Measurements from ENCODE around the gene OR5AP2. TPM values are rescaled to one million over a fixed set of nuclear protein-coding genes. Genes with fewer than 3 reads are reported as not detected.

OR5AP2 gene
- total and polyA plus RNA-seq, 9 of the 15 experiments (the other 6 are each of a cell fraction or from before 2014, with no cell fraction given): not detected

DNA sequence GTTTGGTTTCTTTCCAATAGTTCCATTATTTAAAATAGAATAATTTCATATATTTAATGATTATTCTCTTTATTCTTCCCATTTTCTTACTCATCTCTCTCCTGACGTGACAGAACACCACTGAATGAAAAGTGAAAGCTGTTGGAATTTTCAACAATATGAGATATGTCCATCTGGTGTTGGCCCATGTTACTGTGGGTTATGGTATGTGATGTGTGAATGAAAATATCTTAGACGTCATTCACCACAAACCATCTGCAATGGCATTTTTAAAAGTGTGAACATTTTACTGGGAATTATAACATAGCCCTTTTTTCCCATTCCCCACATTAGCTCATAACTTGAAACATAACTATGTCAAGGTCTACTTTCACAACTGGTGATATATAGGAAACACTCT lies 16.3 kb downstream of the OR5AP2 start:
- no peaks in the 10 kb centered on the region for H3K4me1 ChIP-seq (replicated peaks in 1 of 2; ENCODE audit: control insufficient read depth in 2 of 2, insufficient read depth in 2 of 2, low read length in 2 of 2)
- H3K27me3 ChIP-seq (ENCODE audit: control insufficient read depth in 2 of 2, insufficient read depth in 2 of 2, low read length in 2 of 2): no peaks in the 10 kb centered on the region
- H2AFZ ChIP-seq (ENCODE audit: low read depth, low read length): no peak overlapping the region
- intact Hi-C loops (cut with micrococcal nuclease): no loop called here
- H4K20me1 ChIP-seq (replicated peaks; ENCODE audit: control insufficient read depth, insufficient read depth, low read length): no peaks in the 10 kb centered on the region
- no peaks in the 10 kb centered on the region for H3K79me2 ChIP-seq (ENCODE audit: control insufficient read depth, insufficient read depth, low read length)
- in situ Hi-C loops (cut with MboI): no loop called here
- ChIA-PET POLR2A (no interaction called here), CTCF (ENCODE audit: low intra/inter-chr PET ratio) (no interaction called here)
- H3K9me3 ChIP-seq (replicated peaks; ENCODE audit: control insufficient read depth, insufficient read depth, low read depth, low read length): 0 out of 2 replicates have a peak, but pooled peaks cover 1% of the 10 kb centered on the region
- FAIRE-seq (no peak), ATAC-seq (no peak), DNase-seq (ENCODE audit: extremely low read depth in 1 of 4, low spot score in 3 of 4) (no peak)
- no peak overlapping the region for H3K4me3 ChIP-seq
- no peak overlapping the region for H3K4me2 ChIP-seq (ENCODE audit: insufficient read depth, low read length)
- BruUV-seq (replicated peaks): no TSS peak
- H3K36me3 ChIP-seq (ENCODE audit: control insufficient read depth, insufficient read depth, low read length): no peaks in the 10 kb centered on the region
- 0% methylated on average over 2 of the region's 2 CpGs for WGBS (ENCODE audit: insufficient coverage, low coverage, missing lambda C conversion rate)
- H3K9ac ChIP-seq (ENCODE audit: insufficient read depth in 1 of 2, low read depth in 2 of 2, low read length in 2 of 2): no peak overlapping the region
- H3K9me1 ChIP-seq (ENCODE audit: control insufficient read depth, insufficient read depth, low read length): no peaks in the 10 kb centered on the region
- H3K27ac ChIP-seq (ENCODE audit: extremely low read depth, low read depth, low read length): no peak overlapping the region
- TF ChIP-seq KDM1A (IDR thresholded peaks at IDR 0.05) (no peak), JUND (IDR thresholded peaks at IDR 0.05; ENCODE audit: borderline replicate concordance, low read depth, low read length) (no peak), JUND (tag; IDR thresholded peaks at IDR 0.05; ENCODE audit: borderline replicate concordance, low read depth, low read length) (no peak), HEY1 (CRISPR knock-in tag; IDR thresholded peaks at IDR 0.05; ENCODE audit: borderline replicate concordance) (no peak), ARID3A (IDR thresholded peaks at IDR 0.05; ENCODE audit: borderline replicate concordance, low read depth, low read length) (no peak), MTA1 (IDR thresholded peaks at IDR 0.05; ENCODE audit: borderline replicate concordance) (no peak), ZBTB5 (IDR thresholded peaks at IDR 0.05) (no peak), NEUROD1 (IDR thresholded peaks at IDR 0.05; ENCODE audit: borderline replicate concordance, low read depth, low read length, partially characterized antibody) (no peak), ZNF511 (CRISPR knock-in tag; IDR thresholded peaks at IDR 0.05) (no peak), MEIS2 (IDR thresholded peaks at IDR 0.05; ENCODE audit: partially characterized antibody) (no peak), ATF1 (CRISPR knock-in tag; IDR thresholded peaks at IDR 0.05) (no peak), ATF1 (tag; IDR thresholded peaks at IDR 0.05) (no peak), ZNF280A (IDR thresholded peaks at IDR 0.05; ENCODE audit: low read depth, partially characterized antibody) (no peak)
- TF ChIP-seq, protein P1, sequence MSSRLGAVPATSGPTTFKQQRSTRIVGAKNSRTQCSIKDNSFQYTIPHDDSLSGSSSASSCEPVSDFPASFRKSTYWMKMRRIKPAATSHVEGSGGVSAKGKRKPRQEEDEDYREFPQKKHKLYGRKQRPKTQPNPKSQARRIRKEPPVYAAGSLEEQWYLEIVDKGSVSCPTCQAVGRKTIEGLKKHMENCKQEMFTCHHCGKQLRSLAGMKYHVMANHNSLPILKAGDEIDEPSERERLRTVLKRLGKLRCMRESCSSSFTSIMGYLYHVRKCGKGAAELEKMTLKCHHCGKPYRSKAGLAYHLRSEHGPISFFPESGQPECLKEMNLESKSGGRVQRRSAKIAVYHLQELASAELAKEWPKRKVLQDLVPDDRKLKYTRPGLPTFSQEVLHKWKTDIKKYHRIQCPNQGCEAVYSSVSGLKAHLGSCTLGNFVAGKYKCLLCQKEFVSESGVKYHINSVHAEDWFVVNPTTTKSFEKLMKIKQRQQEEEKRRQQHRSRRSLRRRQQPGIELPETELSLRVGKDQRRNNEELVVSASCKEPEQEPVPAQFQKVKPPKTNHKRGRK (tag; IDR thresholded peaks at IDR 0.05): no peak

All from K562 (cell line).